H1 (cell line): ENCODE results near the gene POLR3A. TPM values are rescaled to one million over a fixed set of nuclear protein-coding genes. Genes with fewer than 3 reads are reported as not detected.
"Not testable (repeated sequence)": the region's sequence is repeated elsewhere in the genome, so short reads cannot be mapped to it uniquely, and the experiment has no call there.

Experiments
- CTCF ChIA-PET: fragments of 300-600 bp; sonication (Branson Sonifier 250); formaldehyde crosslinking; loops from one replicate; lab custom pipeline; 2021; ENCODE audit not compliant: partially characterized antibody; lab: Charles Lee
- POLR2A ChIA-PET: fragments of 300-600 bp; sonication (Branson Sonifier 250); formaldehyde crosslinking; loops from one replicate; lab custom pipeline; 2021; ENCODE audit warnings: inconsistent platforms; ENCODE audit not compliant: partially characterized antibody; lab: Charles Lee
- DNase-seq, 2 experiments: peaks; one replicate each; pipeline versions ENCODE4 v3.0.0 to v3.0.0-alpha.2; 2010 to 2022; ENCODE audit warnings: low spot score in 2 of 2, low read depth in 1 of 2, mixed read lengths in 1 of 2
- FAIRE-seq: peaks from 2 replicates; lab custom pipeline; 2011; peaks lifted over from hg19 to GRCh38; lab: Jason Lieb, UNC
- H2AFZ ChIP-seq: 2 replicates; pipeline ENCODE4 v1.8.1; 2012; ENCODE audit warnings: low read length, inconsistent platforms
- H2AK5ac ChIP-seq: 2 replicates; pipeline ENCODE4 v1.6.1; 2013; ENCODE audit warnings: low read depth, low read length
- H2BK120ac ChIP-seq: replicated peaks from 2 replicates; pipeline ENCODE3; 2013; ENCODE audit warnings: low read depth, low read length, inconsistent platforms
- H2BK12ac ChIP-seq: 2 replicates; pipeline ENCODE4 v1.6.1; 2013; ENCODE audit warnings: low read depth, low read length
- H2BK15ac ChIP-seq: 2 replicates; pipeline ENCODE4 v1.6.1; 2013; ENCODE audit warnings: low read length
- H2BK20ac ChIP-seq: 2 replicates; pipeline ENCODE4 v1.6.1; 2013; ENCODE audit warnings: low read length
- H2BK5ac ChIP-seq: 2 replicates; pipeline ENCODE4 v1.6.1; 2013; ENCODE audit warnings: low read depth, low read length
- H3K14ac ChIP-seq: 2 replicates; pipeline ENCODE4 v1.6.1; 2013; ENCODE audit warnings: inconsistent platforms; ENCODE audit not compliant: insufficient read length
- H3K18ac ChIP-seq: 2 replicates; pipeline ENCODE4 v1.6.1; 2013; ENCODE audit warnings: low read length; ENCODE audit errors: extremely low read depth
- H3K23ac ChIP-seq: 2 replicates; pipeline ENCODE4 v1.6.1; 2013; ENCODE audit warnings: inconsistent platforms; ENCODE audit not compliant: insufficient read length
- H3K23me2 ChIP-seq: 2 replicates; pipeline ENCODE4 v1.6.1; 2013; ENCODE audit warnings: low read depth, low read length
- H3K27ac ChIP-seq: 2 replicates; pipeline ENCODE4 v1.6.1; 2011; ENCODE audit warnings: low read depth, low read length, inconsistent platforms
- H3K27me3 ChIP-seq, 4 experiments: replicated peaks in 1 of 4; 1 replicate in 1 of 4; 2 replicates in 3 of 4; pipeline versions ENCODE4 v1.6.1 to v1.8.1; 2011 to 2013; ENCODE audit warnings: low read length in 3 of 4, mild to moderate bottlenecking in 3 of 4, inconsistent platforms in 2 of 4, mixed read lengths in 2 of 4, moderate library complexity in 1 of 4; ENCODE audit not compliant: control insufficient read depth in 3 of 4, insufficient read depth in 3 of 4; ENCODE audit errors: extremely low read depth in 1 of 4
- H3K36me3 ChIP-seq, 4 experiments: 2 replicates each; pipeline versions ENCODE4 v1.6.1 to v1.8.1; 2011 to 2013; ENCODE audit warnings: mild to moderate bottlenecking in 4 of 4, low read length in 3 of 4, moderate library complexity in 2 of 4, control low read depth in 1 of 4, inconsistent platforms in 1 of 4; ENCODE audit not compliant: insufficient read depth in 4 of 4, control insufficient read depth in 2 of 4
- H3K4ac ChIP-seq: replicated peaks from 2 replicates; pipeline ENCODE3; 2013; ENCODE audit warnings: low read length, low read depth, mixed read lengths, inconsistent platforms; ENCODE audit not compliant: insufficient read length
- H3K4me1 ChIP-seq, 4 experiments: replicated peaks in 1 of 4; 1 replicate in 1 of 4; 2 replicates in 3 of 4; pipeline versions ENCODE4 v1.6.1 to v1.8.1; 2011 to 2013; ENCODE audit warnings: low read length in 3 of 4, inconsistent platforms in 2 of 4, mixed read lengths in 1 of 4; ENCODE audit not compliant: insufficient read depth in 4 of 4, control insufficient read depth in 3 of 4
- H3K4me2 ChIP-seq, 2 experiments: 2 replicates each; pipeline versions ENCODE4 v1.6.1 to v1.8.1; 2011 to 2013; ENCODE audit warnings: low read depth in 2 of 2, low read length in 2 of 2, control low read depth in 1 of 2, inconsistent platforms in 1 of 2, mild to moderate bottlenecking in 1 of 2; ENCODE audit not compliant: insufficient read depth in 1 of 2
- H3K4me3 ChIP-seq, 4 experiments: fragments of 200-600, 300-600 bp in 1 of 4; sonication (generic), shearing (Covaris generic), sonication (Bioruptor Twin) in 1 of 4; 2 replicates each; pipeline versions ENCODE4 v1.5.1 to v1.8.1; 2011 to 2016; ENCODE audit warnings: low read length in 4 of 4, low read depth in 3 of 4, control low read depth in 2 of 4, inconsistent platforms in 2 of 4, mild to moderate bottlenecking in 2 of 4, mixed read lengths in 1 of 4, moderate library complexity in 1 of 4; ENCODE audit not compliant: insufficient read depth in 2 of 4; ENCODE audit errors: extremely low read depth in 1 of 4
- H3K56ac ChIP-seq: replicated peaks from 2 replicates; pipeline ENCODE3; 2013; ENCODE audit warnings: low read depth, mild to moderate bottlenecking, mixed read lengths, low read length, inconsistent platforms; ENCODE audit not compliant: insufficient read length
- H3K79me1 ChIP-seq: 2 replicates; pipeline ENCODE4 v1.6.1; 2013; ENCODE audit warnings: low read depth, low read length, control low read depth
- H3K79me2 ChIP-seq, 2 experiments: 2 replicates each; pipeline versions ENCODE4 v1.6.1 to v1.8.1; 2012 to 2013; ENCODE audit warnings: low read length in 2 of 2, mild to moderate bottlenecking in 2 of 2, inconsistent platforms in 1 of 2; ENCODE audit not compliant: insufficient read depth in 2 of 2, control insufficient read depth in 1 of 2
- H3K9ac ChIP-seq, 4 experiments: replicated peaks in 1 of 4; 1 replicate in 1 of 4; 2 replicates in 3 of 4; pipeline versions ENCODE4 v1.6.1 to v1.8.1; 2011 to 2013; ENCODE audit warnings: low read depth in 3 of 4, low read length in 3 of 4, control low read depth in 2 of 4, mild to moderate bottlenecking in 2 of 4, moderate library complexity in 2 of 4, inconsistent platforms in 1 of 4; ENCODE audit errors: extremely low read depth in 1 of 4
- H3K9me3 ChIP-seq, 2 experiments: 2 replicates each; pipeline versions ENCODE4 v1.6.1 to v1.8.1; 2012 to 2013; ENCODE audit warnings: mild to moderate bottlenecking in 2 of 2, moderate library complexity in 2 of 2, control low read depth in 1 of 2, inconsistent platforms in 1 of 2, low read depth in 1 of 2, low read length in 1 of 2, mixed read lengths in 1 of 2; ENCODE audit not compliant: insufficient read depth in 2 of 2
- H4K20me1 ChIP-seq, 2 experiments: replicated peaks in 1 of 2; 2 replicates each; pipeline versions ENCODE3 to v1.8.1; 2011 to 2013; ENCODE audit warnings: inconsistent platforms in 2 of 2, low read length in 2 of 2, mild to moderate bottlenecking in 1 of 2; ENCODE audit not compliant: insufficient read depth in 2 of 2, control insufficient read depth in 1 of 2
- H4K5ac ChIP-seq: 2 replicates; pipeline ENCODE4 v1.6.1; 2013; ENCODE audit warnings: low read length, low read depth, mixed read lengths, inconsistent platforms; ENCODE audit not compliant: insufficient read length
- H4K8ac ChIP-seq: 2 replicates; pipeline ENCODE4 v1.8.0; 2013; ENCODE audit warnings: mild to moderate bottlenecking, moderate library complexity, low read length, inconsistent platforms; ENCODE audit not compliant: insufficient read depth; ENCODE audit errors: extremely low read depth
- H4K91ac ChIP-seq: replicated peaks from 2 replicates; pipeline ENCODE3; 2013; ENCODE audit warnings: low read length, mixed read lengths, inconsistent platforms; ENCODE audit not compliant: insufficient read length
- ATF3 ChIP-seq: IDR thresholded peaks from 2 replicates; pipeline ENCODE4 v1.6.1; 2011; ENCODE audit warnings: low read depth, mild to moderate bottlenecking, low read length; ENCODE audit not compliant: insufficient read depth
- CHD2 ChIP-seq: IDR thresholded peaks from 2 replicates; pipeline ENCODE4 v1.6.1; 2012; ENCODE audit warnings: low read length, improper control_type of control experiment
- MAX ChIP-seq: IDR thresholded peaks from 2 replicates; pipeline ENCODE4 v1.6.1; 2012; ENCODE audit warnings: inconsistent platforms
- RNF2 ChIP-seq: fragments of 200-900, 300-1000 bp; sonication (generic); IDR thresholded peaks from 2 replicates; pipeline ENCODE4 v1.7.1; 2016; ENCODE audit warnings: borderline replicate concordance, low read depth, mild to moderate bottlenecking, antibody characterized with exemption, low read length; ENCODE audit not compliant: poor library complexity, severe bottlenecking; ENCODE audit errors: missing control alignments
- SP4 ChIP-seq: IDR thresholded peaks from 2 replicates; pipeline ENCODE4 v1.6.1; 2012; ENCODE audit warnings: low read length, inconsistent platforms
- TEAD4 ChIP-seq: IDR thresholded peaks from 2 replicates; pipeline ENCODE4 v1.6.1; 2012; ENCODE audit warnings: low read depth, low read length, inconsistent platforms, mixed read lengths
- WGBS, 2 experiments: shearing (Covaris generic) in 1 of 2; methylation state at CpG; one replicate each; pipeline versions ENCODE4 v1.1.6 to v1.1.7; 2013 to 2015; ENCODE audit warnings: low lambda C conversion rate in 2 of 2, mixed read lengths in 2 of 2, inconsistent platforms in 1 of 2, low coverage in 1 of 2, missing lambda C conversion rate in 1 of 2; ENCODE audit not compliant: insufficient replicate concordance in 2 of 2, insufficient coverage in 1 of 2, insufficient read length in 1 of 2; ENCODE audit errors: extremely low coverage in 1 of 2, missing lambda C conversion rate in 1 of 2; 5-methylcytosine and 5-hydroxymethylcytosine counted together
- polyA plus RNA-seq, 7 experiments: library from polyadenylated mRNA; depleted of rRNA in 3 of 7; stranded (reverse) in 5 of 7; unstranded in 2 of 7; fragments of >200 nt in 5 of 7; fragments of 200-250 nt in 2 of 7; gene quantifications; 1 replicate in 5 of 7; 2 replicates in 1 of 7; 4 replicates in 1 of 7; pipeline versions ENCODE4 v1.2.1 to v1.2.3, GENCODE V29; 2011 to 2013; ENCODE audit warnings: missing spikeins in 2 of 7, mixed read lengths in 2 of 7
- total RNA-seq: library from RNA; stranded (reverse); fragmentation: NEBNext Ultra II Directional; extraction: Animal tissue kit (Norgen Biotek cat#: 25700); gene quantifications from 2 replicates; pipeline ENCODE4 v1.2.1, GENCODE V29; 2021

Gene POLR3A
- total and polyA plus RNA-seq, 2 of the 8 experiments (the other 6 are each of a cell fraction or from before 2014, with no cell fraction given) = 11.3 to 38.6 TPM

- TF ChIP-seq CHD2 (no peak), MAX (no peak), TEAD4 (no peak), ATF3 (no peak), SP4 (no peak), RNF2 (no peak)
Measured at GRCh38 chr10:78070726-78071125, 41.4 kb upstream of the POLR3A start (continued).

GRCh38 chr10:78070064-78070463 lies 40.7 kb upstream of the POLR3A start:
- H3K9ac ChIP-seq, H3K79me1 ChIP-seq, H4K5ac ChIP-seq, H3K4me2 ChIP-seq, H3K36me3 ChIP-seq, H4K91ac ChIP-seq, H3K23ac ChIP-seq, H3K79me2 ChIP-seq, H2AK5ac ChIP-seq, FAIRE-seq, H3K56ac ChIP-seq, H3K14ac ChIP-seq, H3K27me3 ChIP-seq, H2BK5ac ChIP-seq, H2BK120ac ChIP-seq, POLR2A ChIA-PET, H3K27ac ChIP-seq, H3K4me3 ChIP-seq, H2BK20ac ChIP-seq, H4K8ac ChIP-seq, H3K23me2 ChIP-seq, H4K20me1 ChIP-seq, H2BK15ac ChIP-seq, H3K9me3 ChIP-seq, H2AFZ ChIP-seq, H3K18ac ChIP-seq, H2BK12ac ChIP-seq, H3K4ac ChIP-seq, H3K4me1 ChIP-seq, DNase-seq: not testable (repeated sequence)
- CTCF ChIA-PET = interaction anchor here (0.7 to 1.6 kb wide), 5 partner anchors 9 to 490 kb away, joined by 3 to 5 read pairs (median 4); no protein-coding TSS in a partner anchor
- 89% methylated on average over 12 of the region's 12 CpGs; no CpG with 5 or more reads in 1 of the 2 experiments for WGBS, 2 experiments
